D721Med (cell line): ENCODE data around the gene S1PR4.
A peak's percentile ranks its signal among the peaks of the same experiment; 100 is the strongest.

ENCODE experiments used
- DNase-seq: peaks from one replicate; pipeline ENCODE4 v3.0.0; 2011; ENCODE audit warnings: low spot score; ENCODE audit not compliant: insufficient read length
- FAIRE-seq: peaks from 2 replicates; lab custom pipeline; 2011; peaks lifted over from hg19 to GRCh38; lab: Jason Lieb, UNC
- CTCF ChIP-seq: IDR thresholded peaks from 2 replicates; pipeline ENCODE4 v1.5.1; 2012; ENCODE audit warnings: mild to moderate bottlenecking, control low read depth; ENCODE audit not compliant: insufficient read depth; ENCODE audit errors: missing control alignments

Gene S1PR4

GRCh38 chr19:3193256-3194105 lies 14.9 kb downstream of the S1PR4 start:
- TF ChIP-seq CTCF, result no peak
- FAIRE-seq (no peak), DNase-seq (no peak)

- FAIRE-seq, result no peak
- DNase-seq, result no peak
- TF ChIP-seq CTCF, result no peak
Observed at GRCh38 chr19:3194106-3195087, 15.8 kb downstream of the S1PR4 start.

GRCh38 chr19:3196064-3196932 lies 17.7 kb downstream of the S1PR4 start:
- DNase-seq (peak; percentile 18), FAIRE-seq (no peak)
- TF ChIP-seq CTCF, result no peak

- no peak for TF ChIP-seq CTCF
- FAIRE-seq, result no peak
- DNase-seq, result peak; percentile 22
Observed at GRCh38 chr19:3196933-3197205, 18.3 kb downstream of the S1PR4 start.

GRCh38 chr19:3198901-3199700 lies 20.5 kb downstream of the S1PR4 start:
- no peak for TF ChIP-seq CTCF
- DNase-seq (no peak), FAIRE-seq (no peak)

GRCh38 chr19:3201072-3201700 lies 22.6 kb downstream of the S1PR4 start:
- TF ChIP-seq CTCF, result no peak
- FAIRE-seq, result no peak
- DNase-seq, result no peak
